ENCODE data around the gene LPP. TPM values are rescaled to one million over a fixed set of nuclear protein-coding genes. Genes with fewer than 3 reads are reported as not detected.

Gene LPP
- total RNA-seq, 4 donors from 2014 or later, result 56.0 to 65.7 (median 58.1) TPM

DNA sequence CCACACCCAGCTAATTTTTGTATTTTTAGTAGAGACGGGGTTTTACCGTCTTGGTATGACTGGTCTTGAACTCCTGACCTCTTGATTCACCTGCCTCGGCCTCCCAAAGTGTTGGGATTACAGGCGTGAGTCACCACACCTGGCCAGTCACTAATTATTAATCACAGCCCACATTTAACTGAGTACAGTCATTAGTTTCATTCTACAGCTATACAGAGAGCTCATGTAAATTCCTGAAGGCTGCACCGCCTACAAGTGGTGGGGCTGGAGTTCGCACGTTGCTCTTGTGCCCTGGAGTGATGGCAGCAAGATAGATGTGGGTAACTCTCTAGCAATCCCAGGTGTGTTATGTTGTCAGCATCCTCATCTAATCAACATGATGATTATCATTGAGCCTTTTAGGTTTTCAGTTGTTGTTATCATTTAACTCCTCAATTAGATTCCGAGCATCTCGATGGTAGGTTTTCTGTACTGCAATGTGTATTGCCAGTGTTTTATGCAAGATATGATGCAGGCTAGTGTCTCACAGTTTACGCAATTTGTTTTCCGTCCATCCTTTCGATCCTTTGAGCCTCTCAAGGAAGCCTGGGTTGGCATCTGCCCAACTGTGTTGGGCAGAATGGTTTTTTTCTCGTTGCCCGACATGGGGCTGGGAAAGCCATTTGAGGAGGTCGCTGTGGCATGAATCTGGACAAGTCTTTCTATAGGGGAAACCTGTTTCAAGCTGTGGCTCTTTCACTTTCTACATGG lies 216.3 kb downstream of the LPP start:
- TF ChIP-seq CTCF (IDR thresholded peaks at IDR 0.05 in 4 of 5, conservative IDR thresholded peaks at IDR 0.05 in 1 of 5) (no peak), POLR2A (IDR thresholded peaks at IDR 0.05) (no peak)
- no peaks in the 10 kb centered on the region for H3K9me3 ChIP-seq
- H3K27ac ChIP-seq, result no peak overlapping the region
- no peaks in the 10 kb centered on the region for H3K36me3 ChIP-seq
- no peaks in the 10 kb centered on the region for H3K27me3 ChIP-seq
- no peak for DNase-seq
- intact Hi-C loops (cut with DNase I; ENCODE audit: low total_unique reads) (no loop called here), in situ Hi-C loops (cut with MboI; ENCODE audit: low sequenced_read_pairs in 4 of 4) (no loop called here)
- H3K4me3 ChIP-seq, result no peak overlapping the region
- peaks cover 13 to 24% of the 10 kb centered on the region in 2 donors for H3K4me1 ChIP-seq
- no peak for ATAC-seq

- peaks cover 0 to 7% of the 10 kb centered on the region in 2 donors for H3K4me1 ChIP-seq
- TF ChIP-seq CTCF (IDR thresholded peaks at IDR 0.05 in 4 of 5, conservative IDR thresholded peaks at IDR 0.05 in 1 of 5) (no peak), POLR2A (IDR thresholded peaks at IDR 0.05) (no peak)
- no peaks in the 10 kb centered on the region for H3K27me3 ChIP-seq
- H3K36me3 ChIP-seq, result no peaks in the 10 kb centered on the region
- no peak for DNase-seq
- no peaks in the 10 kb centered on the region for H3K9me3 ChIP-seq
- H3K27ac ChIP-seq, result no peak overlapping the region
- intact Hi-C loops (cut with DNase I; ENCODE audit: low total_unique reads), result no loop called here
- H3K4me3 ChIP-seq, result no peak overlapping the region
- in situ Hi-C loops (cut with MboI; ENCODE audit: low sequenced_read_pairs in 4 of 4), result no loop called here
- ATAC-seq, result no peak
These were observed 224.8 kb downstream of the LPP start for GRCh38 chr3:188378786-188379185.

DNA sequence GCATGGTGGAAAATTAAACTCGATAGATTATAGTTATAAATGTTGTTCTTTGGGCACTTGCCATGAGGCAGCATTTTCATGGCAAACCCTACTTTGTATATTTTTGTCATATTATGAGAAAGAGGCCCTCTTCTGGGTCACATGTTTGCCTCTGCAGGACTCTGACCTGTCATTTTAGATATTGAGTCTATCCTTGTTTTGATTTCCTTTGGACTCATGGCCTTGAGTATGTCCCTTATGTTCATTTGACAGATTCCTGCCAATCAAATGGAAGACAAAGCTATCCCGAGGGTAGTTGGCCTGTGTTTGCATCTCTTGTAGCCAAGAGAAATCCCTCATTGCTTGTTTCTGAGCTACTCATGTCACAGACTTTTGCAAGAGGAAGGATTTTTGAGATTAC lies 226.3 kb downstream of the LPP start:
- H3K4me1 ChIP-seq, result peaks cover 0 to 12% of the 10 kb centered on the region in 2 donors
- intact Hi-C loops (cut with DNase I; ENCODE audit: low total_unique reads) (no loop called here), in situ Hi-C loops (cut with MboI; ENCODE audit: low sequenced_read_pairs in 4 of 4) (no loop called here)
- ATAC-seq (no peak), DNase-seq (no peak)
- H3K36me3 ChIP-seq, result no peaks in the 10 kb centered on the region
- no peak overlapping the region for H3K4me3 ChIP-seq
- no peak overlapping the region for H3K27ac ChIP-seq
- TF ChIP-seq POLR2A (IDR thresholded peaks at IDR 0.05), result no peak
- TF ChIP-seq CTCF (IDR thresholded peaks at IDR 0.05 in 4 of 5, conservative IDR thresholded peaks at IDR 0.05 in 1 of 5), result no peak
- H3K27me3 ChIP-seq, result no peaks in the 10 kb centered on the region
- H3K9me3 ChIP-seq, result no peaks in the 10 kb centered on the region

DNA sequence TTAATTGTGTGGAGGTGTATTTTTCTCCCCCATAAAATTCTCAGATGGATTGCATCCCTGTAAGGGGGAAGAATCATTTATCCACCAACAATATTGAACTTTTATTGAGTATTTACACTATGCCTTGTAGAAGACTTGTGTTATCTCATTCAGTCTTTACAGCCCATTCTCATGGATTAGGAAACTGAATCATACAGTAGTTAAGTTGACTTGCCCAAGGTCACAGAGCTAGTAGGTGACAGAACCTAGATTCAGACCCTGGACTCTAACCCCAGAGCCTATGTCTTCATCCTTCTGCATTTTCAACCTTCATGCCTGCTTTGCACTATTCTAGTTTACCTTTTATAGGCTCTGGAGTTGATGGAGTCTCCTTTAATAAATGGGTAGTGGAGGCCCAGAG lies 226.8 kb downstream of the LPP start:
- intact Hi-C loops (cut with DNase I; ENCODE audit: low total_unique reads) (no loop called here), in situ Hi-C loops (cut with MboI; ENCODE audit: low sequenced_read_pairs in 4 of 4) (no loop called here)
- no peak overlapping the region for H3K4me3 ChIP-seq
- H3K4me1 ChIP-seq, result peaks cover 0 to 16% of the 10 kb centered on the region in 2 donors
- H3K36me3 ChIP-seq, result no peaks in the 10 kb centered on the region
- DNase-seq (no peak), ATAC-seq (no peak)
- TF ChIP-seq CTCF (IDR thresholded peaks at IDR 0.05 in 4 of 5, conservative IDR thresholded peaks at IDR 0.05 in 1 of 5) (no peak), POLR2A (IDR thresholded peaks at IDR 0.05) (no peak)
- no peaks in the 10 kb centered on the region for H3K27me3 ChIP-seq
- H3K9me3 ChIP-seq, result no peaks in the 10 kb centered on the region
- no peak overlapping the region for H3K27ac ChIP-seq

All from gastrocnemius medialis (tissue), 4 donors.